Lower leg skin (tissue), 4 donors: ENCODE results near the gene CREBBP. TPM values are rescaled to one million over a fixed set of nuclear protein-coding genes. Genes with fewer than 3 reads are reported as not detected.

Experiments
- DNase-seq, 2 donors: peaks; one replicate each; pipeline ENCODE4 v3.0.0-alpha.2; 2019; ENCODE audit warnings: low spot score in 2 of 2
- H3K4me3 ChIP-seq: fragments of 200-600 bp; sonication (generic); 2 replicates; pipeline ENCODE4 v1.5.1; 2017; ENCODE audit warnings: mild to moderate bottlenecking, low read depth; ENCODE audit not compliant: poor library complexity, severe bottlenecking
- POLR2A ChIP-seq, 2 donors: fragments of 450-650 bp; IDR thresholded peaks; one replicate each; pipeline ENCODE4 v1.6.1; 2016 to 2017; ENCODE audit warnings: antibody characterized with exemption in 2 of 2, mild to moderate bottlenecking in 1 of 2, moderate library complexity in 1 of 2
- WGBS, 2 donors: methylation state at CpG; one replicate each; pipeline ENCODE4 v1.1.5; 2018; 5-methylcytosine and 5-hydroxymethylcytosine counted together
- intact Hi-C: fragments of 100-400 bp; cut with DNase I; formaldehyde crosslinking; loops from one replicate; pipeline ENCODE4 v1.15.0; 2023; ENCODE audit warnings: low total_unique reads
- total RNA-seq, 4 donors: library from RNA; depleted of rRNA; stranded (reverse); fragments of >200 nt; gene quantifications; one replicate each; pipeline ENCODE4 v1.1.0, GENCODE V29; 2016
- TF ChIP-seq, protein P1 (sequence below), 3 donors: fragments of 450-650 bp; IDR thresholded peaks; one replicate each; pipeline ENCODE4 v1.5.1; 2016; ENCODE audit warnings: antibody characterized with exemption in 3 of 3, mild to moderate bottlenecking in 3 of 3, moderate library complexity in 2 of 3

Gene CREBBP
- total RNA-seq, 4 donors from 2014 or later, result 45.5 to 152 (median 65.7) TPM

DNA sequence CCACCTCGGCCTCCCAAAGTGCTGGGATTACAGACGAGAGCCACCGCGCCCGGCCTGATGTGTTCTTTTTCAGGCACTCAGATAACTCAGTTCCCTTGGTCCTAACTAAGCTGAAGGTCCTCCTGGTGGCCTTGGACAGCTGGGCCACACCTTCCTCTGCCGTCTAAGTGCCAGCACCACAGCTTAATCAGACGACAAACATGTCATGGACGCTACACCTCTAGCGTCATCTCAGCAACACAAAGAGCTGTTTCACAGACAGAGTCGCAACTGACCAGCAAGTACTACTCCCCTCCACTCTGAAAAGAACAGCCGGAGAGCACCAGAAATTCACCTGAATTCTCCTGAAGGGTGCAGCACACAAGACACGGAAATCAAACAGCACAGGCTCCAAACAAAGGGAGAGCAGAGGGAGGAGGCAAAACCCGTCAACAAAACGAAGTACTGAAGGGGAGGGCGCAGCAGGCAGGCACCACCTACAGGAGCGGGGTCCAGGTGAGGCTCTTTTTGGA lies 167.6 kb downstream of the CREBBP start:
- intact Hi-C loops, result no loop called here
- no peak overlapping the region for H3K4me3 ChIP-seq
- no peak for TF ChIP-seq POLR2A (IDR thresholded peaks at IDR 0.05)
- TF ChIP-seq, protein P1, sequence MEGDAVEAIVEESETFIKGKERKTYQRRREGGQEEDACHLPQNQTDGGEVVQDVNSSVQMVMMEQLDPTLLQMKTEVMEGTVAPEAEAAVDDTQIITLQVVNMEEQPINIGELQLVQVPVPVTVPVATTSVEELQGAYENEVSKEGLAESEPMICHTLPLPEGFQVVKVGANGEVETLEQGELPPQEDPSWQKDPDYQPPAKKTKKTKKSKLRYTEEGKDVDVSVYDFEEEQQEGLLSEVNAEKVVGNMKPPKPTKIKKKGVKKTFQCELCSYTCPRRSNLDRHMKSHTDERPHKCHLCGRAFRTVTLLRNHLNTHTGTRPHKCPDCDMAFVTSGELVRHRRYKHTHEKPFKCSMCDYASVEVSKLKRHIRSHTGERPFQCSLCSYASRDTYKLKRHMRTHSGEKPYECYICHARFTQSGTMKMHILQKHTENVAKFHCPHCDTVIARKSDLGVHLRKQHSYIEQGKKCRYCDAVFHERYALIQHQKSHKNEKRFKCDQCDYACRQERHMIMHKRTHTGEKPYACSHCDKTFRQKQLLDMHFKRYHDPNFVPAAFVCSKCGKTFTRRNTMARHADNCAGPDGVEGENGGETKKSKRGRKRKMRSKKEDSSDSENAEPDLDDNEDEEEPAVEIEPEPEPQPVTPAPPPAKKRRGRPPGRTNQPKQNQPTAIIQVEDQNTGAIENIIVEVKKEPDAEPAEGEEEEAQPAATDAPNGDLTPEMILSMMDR (IDR thresholded peaks at IDR 0.05), result no peak
- 81 to 86% methylated on average over 16 of the region's 16 CpGs for WGBS, 2 donors
- no peak for DNase-seq

DNA sequence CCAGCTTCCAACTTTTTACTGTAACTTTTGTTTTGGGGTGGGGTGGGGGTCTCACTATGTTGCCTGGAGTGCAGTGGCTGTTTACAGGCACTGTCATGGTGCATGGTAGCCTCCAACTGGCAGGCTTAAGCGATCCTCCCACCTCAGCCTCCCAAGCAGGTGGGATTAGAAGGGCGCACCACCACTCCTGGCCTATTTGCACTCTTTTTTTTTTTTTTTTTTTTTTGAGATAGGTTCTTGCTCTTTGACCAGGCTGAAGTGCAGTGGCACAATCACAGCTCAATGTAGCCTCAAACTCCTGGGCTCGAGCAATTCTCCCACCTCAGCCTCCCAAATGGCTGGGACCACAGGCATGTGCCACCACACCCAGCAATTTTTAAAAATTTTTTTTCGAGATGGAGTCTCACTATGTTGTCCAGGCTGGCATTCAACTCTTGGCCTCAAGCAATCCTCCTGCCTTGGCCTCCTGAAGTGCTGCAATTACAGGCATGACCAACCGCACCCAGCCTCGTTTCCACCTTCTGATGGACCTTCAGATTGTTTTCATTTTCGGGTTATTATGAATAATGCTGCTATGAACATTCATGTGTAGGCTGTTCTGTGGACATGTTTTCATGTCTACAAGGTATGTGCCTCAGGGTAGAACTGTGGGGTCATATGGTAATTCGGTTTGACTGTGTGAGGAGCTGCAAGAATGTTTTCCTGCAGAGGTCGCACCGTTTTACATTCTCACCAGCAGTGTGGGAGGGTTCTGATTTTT lies 174.1 kb downstream of the CREBBP start:
- TF ChIP-seq, protein P1 (IDR thresholded peaks at IDR 0.05), result no peak
- no peak for TF ChIP-seq POLR2A (IDR thresholded peaks at IDR 0.05)
- intact Hi-C loops, result no loop called here
- H3K4me3 ChIP-seq, result no peak overlapping the region
- WGBS, 2 donors, result 81 to 86% methylated on average over 10 of the region's 10 CpGs
- DNase-seq, result no peak

DNA sequence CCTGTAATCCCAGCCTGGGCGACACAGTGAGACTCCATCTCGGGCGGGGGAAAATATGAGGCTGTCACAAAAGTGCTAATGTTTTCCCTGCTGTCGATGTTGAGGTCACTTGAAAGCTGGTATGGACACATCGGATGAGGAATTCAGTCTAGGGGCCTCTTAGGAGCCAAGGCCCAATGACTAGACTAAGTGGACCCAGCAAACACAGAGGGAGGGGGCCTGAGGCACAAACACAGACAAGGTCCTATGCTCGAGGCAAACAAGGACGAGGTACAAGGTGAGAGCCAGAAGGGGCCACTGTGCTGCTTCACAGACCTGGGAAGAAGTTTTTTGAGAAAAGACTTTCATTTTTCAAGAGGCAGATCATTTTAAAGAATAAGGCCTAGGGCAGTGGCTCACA lies 178.4 kb downstream of the CREBBP start:
- intact Hi-C loops, result no loop called here
- TF ChIP-seq, protein P1 (IDR thresholded peaks at IDR 0.05), result no peak
- TF ChIP-seq POLR2A (IDR thresholded peaks at IDR 0.05), result no peak
- DNase-seq, result no peak
- 92 to 99% methylated on average over 7 of the region's 7 CpGs for WGBS, 2 donors
- H3K4me3 ChIP-seq, result no peak overlapping the region

DNA sequence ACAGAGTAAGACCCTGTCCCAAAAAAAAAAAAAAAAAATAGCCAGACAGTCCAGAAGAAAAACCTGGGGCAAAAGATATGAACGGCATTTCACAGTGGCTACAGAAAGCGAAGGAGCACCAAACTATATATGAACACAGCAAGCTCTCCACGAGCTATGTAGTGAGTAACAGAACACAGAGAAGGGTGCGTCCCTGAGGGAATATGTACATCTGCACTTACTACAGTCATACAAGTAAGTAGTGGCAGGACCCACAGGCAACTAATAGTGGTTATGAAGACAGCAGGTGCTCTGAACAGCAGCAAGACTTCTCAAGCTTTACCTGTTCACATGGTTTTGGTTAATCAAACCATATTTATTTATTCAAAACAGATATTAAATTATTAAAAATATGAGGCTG lies 179.0 kb downstream of the CREBBP start:
- DNase-seq, result no peak
- TF ChIP-seq, protein P1 (IDR thresholded peaks at IDR 0.05), result no peak
- TF ChIP-seq POLR2A (IDR thresholded peaks at IDR 0.05), result no peak
- 81 to 87% methylated on average over 4 of the region's 4 CpGs for WGBS, 2 donors
- H3K4me3 ChIP-seq, result no peak overlapping the region
- intact Hi-C loops, result no loop called here

DNA sequence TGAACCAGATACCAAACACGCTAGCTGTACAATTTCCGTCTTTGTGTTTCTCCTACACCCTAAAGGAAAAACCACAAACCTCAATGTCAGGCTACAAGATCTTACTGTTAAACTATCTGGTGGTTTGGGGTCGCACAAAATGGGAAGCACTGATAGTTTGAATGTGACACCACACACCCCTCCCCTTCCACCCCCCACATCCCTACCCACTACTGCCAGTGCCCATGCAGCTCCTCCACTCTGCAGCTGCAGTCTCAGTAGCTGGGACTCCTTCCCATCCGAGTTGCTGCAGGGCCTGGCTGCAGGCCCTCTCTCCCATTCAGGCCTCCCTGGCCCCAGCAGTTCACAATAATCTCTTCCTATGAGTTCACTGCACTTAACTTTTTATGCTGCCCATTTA lies 181.6 kb downstream of the CREBBP start:
- intact Hi-C loops, result loop anchor here (10.0 kb wide), 1 partner anchor 186 kb away; the partner anchor contains the start of gene CREBBP
- no peak for DNase-seq
- 49 to 77% methylated on average over 4 of the region's 4 CpGs for WGBS, 2 donors
- no peak for TF ChIP-seq POLR2A (IDR thresholded peaks at IDR 0.05)
- TF ChIP-seq, protein P1 (IDR thresholded peaks at IDR 0.05), result no peak
- no peak overlapping the region for H3K4me3 ChIP-seq
